GM12878 (cell line): ENCODE data around the gene TEN1. TPM values are rescaled to one million over a fixed set of nuclear protein-coding genes. Genes with fewer than 3 reads are reported as not detected.

Experiments used
- ATAC-seq: fragments of 200-7000 bp; cut with Tn5 transposase; 3 replicates; pipeline ENCODE4 v1.9.1; 2020; ENCODE audit warnings: mild to moderate bottlenecking, moderate library complexity
- BruUV-seq: library from RNA; stranded (reverse); fragments of 400-500 nt; replicated peaks from 2 replicates; lab custom pipeline; 2021; lab: Mats Ljungman, UMichigan
- CTCF ChIA-PET: fragments of 300-600 bp; sonication (Branson Sonifier 250); formaldehyde crosslinking; extraction: SDS; loops from one replicate; lab custom pipeline; 2021; ENCODE audit warnings: inconsistent platforms; lab: Yijun Ruan, JAX
- POLR2A ChIA-PET: fragments of 350-600 bp; formaldehyde crosslinking; extraction: SDS; loops from one replicate; lab custom pipeline; 2021; ENCODE audit warnings: inconsistent platforms; lab: Charles Lee
- RAD21 ChIA-PET: fragments of 300-600 bp; sonication (Branson Sonifier 250); formaldehyde crosslinking; loops from one replicate; lab custom pipeline; 2023; ENCODE audit warnings: antibody characterized with exemption; ENCODE audit not compliant: unreplicated experiment; lab: Charles Lee
- SMC1A ChIA-PET: fragments of 300-600 bp; sonication (Branson Sonifier 250); formaldehyde crosslinking; loops from one replicate; lab custom pipeline; 2023; ENCODE audit not compliant: unreplicated experiment, uncharacterized antibody; lab: Charles Lee
- DNase-seq: peaks from one replicate; pipeline ENCODE4 v3.0.0-alpha.2; 2011; ENCODE audit warnings: low read depth, low spot score
- FAIRE-seq: peaks from 3 replicates; lab custom pipeline; 2011; peaks lifted over from hg19 to GRCh38; lab: Jason Lieb, UNC
- H2AFZ ChIP-seq: 2 replicates; pipeline ENCODE4 v1.6.0; 2011; ENCODE audit warnings: low read depth, low read length, control low read depth; ENCODE audit not compliant: control insufficient read depth
- H3K27ac ChIP-seq: 2 replicates; pipeline ENCODE4 v1.5.1; 2011; ENCODE audit warnings: control low read depth; ENCODE audit not compliant: control insufficient read depth, insufficient read depth
- H3K27me3 ChIP-seq, 2 experiments: replicated peaks in 1 of 2; 2 replicates each; pipeline versions ENCODE4 v1.6.0 to v1.6.1; 2011; ENCODE audit warnings: low read length in 1 of 2; ENCODE audit not compliant: control insufficient read depth in 2 of 2, insufficient read depth in 2 of 2
- H3K36me3 ChIP-seq, 2 experiments: 2 replicates each; pipeline ENCODE4 v1.5.1; 2011; ENCODE audit warnings: low read length in 1 of 2; ENCODE audit not compliant: control insufficient read depth in 2 of 2, insufficient read depth in 2 of 2
- H3K4me1 ChIP-seq: 2 replicates; pipeline ENCODE4 v1.6.1; 2011; ENCODE audit warnings: mild to moderate bottlenecking, low read length, moderate library complexity, mixed read lengths; ENCODE audit not compliant: control insufficient read depth, insufficient read depth
- H3K4me2 ChIP-seq: 2 replicates; pipeline ENCODE4 v1.6.0; 2011; ENCODE audit warnings: control low read depth; ENCODE audit not compliant: control insufficient read depth, insufficient read depth
- H3K4me3 ChIP-seq: fragments of 200-600 bp; sonication (generic); 2 replicates; pipeline ENCODE4 v1.5.1; 2016
- H3K79me2 ChIP-seq: 2 replicates; pipeline ENCODE4 v1.6.0; 2011; ENCODE audit warnings: low read length; ENCODE audit not compliant: control insufficient read depth, insufficient read depth
- H3K9ac ChIP-seq: 2 replicates; pipeline ENCODE4 v1.8.0; 2011; ENCODE audit warnings: low read length, control low read depth, mixed read lengths; ENCODE audit not compliant: control insufficient read depth, insufficient read depth
- H3K9me3 ChIP-seq: replicated peaks from 3 replicates; pipeline ENCODE4 v1.5.1; 2011; ENCODE audit warnings: mild to moderate bottlenecking, low read length; ENCODE audit not compliant: control insufficient read depth, insufficient read depth
- H4K20me1 ChIP-seq: 2 replicates; pipeline ENCODE4 v1.6.0; 2011; ENCODE audit not compliant: control insufficient read depth, insufficient read depth
- CREM ChIP-seq: IDR thresholded peaks from 2 replicates; pipeline ENCODE4 v1.6.1; 2014; ENCODE audit warnings: antibody characterized with exemption, low read depth
- HCFC1 ChIP-seq: fragments of 150-350 bp; IDR thresholded peaks from 2 replicates; pipeline ENCODE4 v1.6.1; 2014; ENCODE audit warnings: low read length
- HDGF ChIP-seq: fragments of 450-650 bp; IDR thresholded peaks from 2 replicates; pipeline ENCODE4 v1.6.1; 2016; ENCODE audit warnings: antibody characterized with exemption
- KLF5 ChIP-seq: fragments of 450-650 bp; IDR thresholded peaks from 2 replicates; pipeline ENCODE4 v1.6.1; 2014; ENCODE audit warnings: mild to moderate bottlenecking; ENCODE audit not compliant: partially characterized antibody
- POLR2AphosphoS5 ChIP-seq: IDR thresholded peaks from 2 replicates; pipeline ENCODE4 v1.6.1; 2011; ENCODE audit warnings: mild to moderate bottlenecking, low read length, inconsistent platforms
- RAD21 ChIP-seq: IDR thresholded peaks from 2 replicates; pipeline ENCODE4 v1.6.1; 2011; ENCODE audit warnings: mild to moderate bottlenecking, low read depth, low read length, moderate library complexity; ENCODE audit not compliant: insufficient read depth
- SREBF1 ChIP-seq: IDR thresholded peaks from 2 replicates; pipeline ENCODE4 v1.6.1; 2012; ENCODE audit warnings: mild to moderate bottlenecking, low read length
- YBX1 ChIP-seq: fragments of 450-650 bp; IDR thresholded peaks from 2 replicates; pipeline ENCODE4 v1.6.1; 2016; ENCODE audit warnings: antibody characterized with exemption
- ZBTB40 ChIP-seq: fragments of 450-650 bp; IDR thresholded peaks from 2 replicates; pipeline ENCODE4 v1.6.1; 2016; ENCODE audit warnings: mild to moderate bottlenecking, moderate library complexity, borderline replicate concordance
- WGBS: methylation state at CpG from one replicate; pipeline ENCODE4 v1.1.6; 2016; ENCODE audit warnings: low lambda C conversion rate; ENCODE audit not compliant: insufficient replicate concordance, insufficient coverage; ENCODE audit errors: missing lambda C conversion rate; 5-methylcytosine and 5-hydroxymethylcytosine counted together
- in situ Hi-C: fragments of 300-500 bp; cut with MboI; formaldehyde crosslinking; loops from 9 replicates; pipeline ENCODE4 v1.14.3; 2018; ENCODE audit warnings: mixed read lengths
- intact Hi-C: fragments of 100-400 bp; cut with micrococcal nuclease; formaldehyde crosslinking; loops from one replicate; pipeline ENCODE4 v1.14.2; 2022; ENCODE audit not compliant: unreplicated experiment
- polyA plus RNA-seq, 11 experiments: library from polyadenylated mRNA; depleted of rRNA in 4 of 11; unstranded in 6 of 11; stranded (reverse) in 5 of 11; fragments of >200 nt; fragmentation: Nextera tagmentation in 4 of 11; fragmentation: Illumina TruSeq in 1 of 11; extraction: Ambion mirVana in 4 of 11; extraction: Trizol in 1 of 11; gene quantifications; 1 replicate in 1 of 11; 2 replicates in 10 of 11; pipeline versions ENCODE4 v1.2.1 to v1.2.3, GENCODE V29; 2011 to 2016; ENCODE audit warnings: inconsistent platforms in 2 of 11, missing spikeins in 2 of 11, low read depth in 1 of 11
- total RNA-seq, 4 experiments: library from RNA; depleted of rRNA in 3 of 4; stranded (reverse); fragments of >200 nt in 3 of 4; fragmentation: Illumina TruSeq in 1 of 4; extraction: Trizol in 1 of 4; gene quantifications; 2 replicates each; pipeline versions ENCODE4 v1.2.1 to v1.2.3, GENCODE V29; 2013 to 2021
- TF ChIP-seq, protein P1 (sequence below): fragments of 450-650 bp; IDR thresholded peaks from 2 replicates; pipeline ENCODE4 v1.6.1; 2017; ENCODE audit warnings: mild to moderate bottlenecking, moderate library complexity
- TF ChIP-seq, protein P2 (sequence below): fragments of 450-650 bp; IDR thresholded peaks from 2 replicates; pipeline ENCODE4 v1.6.1; 2018; ENCODE audit warnings: mild to moderate bottlenecking, low read depth, moderate library complexity; ENCODE audit not compliant: partially characterized antibody

TEN1 gene
- total and polyA plus RNA-seq, 10 of the 15 experiments (the other 5 are each of a cell fraction or from before 2014, with no cell fraction given) = 1.1 to 33.1 (median 17.4) TPM

- TF ChIP-seq, protein P1, sequence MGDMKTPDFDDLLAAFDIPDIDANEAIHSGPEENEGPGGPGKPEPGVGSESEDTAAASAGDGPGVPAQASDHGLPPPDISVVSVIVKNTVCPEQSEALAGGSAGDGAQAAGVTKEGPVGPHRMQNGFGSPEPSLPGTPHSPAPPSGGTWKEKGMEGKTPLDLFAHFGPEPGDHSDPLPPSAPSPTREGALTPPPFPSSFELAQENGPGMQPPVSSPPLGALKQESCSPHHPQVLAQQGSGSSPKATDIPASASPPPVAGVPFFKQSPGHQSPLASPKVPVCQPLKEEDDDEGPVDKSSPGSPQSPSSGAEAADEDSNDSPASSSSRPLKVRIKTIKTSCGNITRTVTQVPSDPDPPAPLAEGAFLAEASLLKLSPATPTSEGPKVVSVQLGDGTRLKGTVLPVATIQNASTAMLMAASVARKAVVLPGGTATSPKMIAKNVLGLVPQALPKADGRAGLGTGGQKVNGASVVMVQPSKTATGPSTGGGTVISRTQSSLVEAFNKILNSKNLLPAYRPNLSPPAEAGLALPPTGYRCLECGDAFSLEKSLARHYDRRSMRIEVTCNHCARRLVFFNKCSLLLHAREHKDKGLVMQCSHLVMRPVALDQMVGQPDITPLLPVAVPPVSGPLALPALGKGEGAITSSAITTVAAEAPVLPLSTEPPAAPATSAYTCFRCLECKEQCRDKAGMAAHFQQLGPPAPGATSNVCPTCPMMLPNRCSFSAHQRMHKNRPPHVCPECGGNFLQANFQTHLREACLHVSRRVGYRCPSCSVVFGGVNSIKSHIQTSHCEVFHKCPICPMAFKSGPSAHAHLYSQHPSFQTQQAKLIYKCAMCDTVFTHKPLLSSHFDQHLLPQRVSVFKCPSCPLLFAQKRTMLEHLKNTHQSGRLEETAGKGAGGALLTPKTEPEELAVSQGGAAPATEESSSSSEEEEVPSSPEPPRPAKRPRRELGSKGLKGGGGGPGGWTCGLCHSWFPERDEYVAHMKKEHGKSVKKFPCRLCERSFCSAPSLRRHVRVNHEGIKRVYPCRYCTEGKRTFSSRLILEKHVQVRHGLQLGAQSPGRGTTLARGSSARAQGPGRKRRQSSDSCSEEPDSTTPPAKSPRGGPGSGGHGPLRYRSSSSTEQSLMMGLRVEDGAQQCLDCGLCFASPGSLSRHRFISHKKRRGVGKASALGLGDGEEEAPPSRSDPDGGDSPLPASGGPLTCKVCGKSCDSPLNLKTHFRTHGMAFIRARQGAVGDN = no peak
- no peak for TF ChIP-seq RAD21
Observed at GRCh38 chr17:76009447-76009846, 30.4 kb downstream of the TEN1 start (continued).

- Histone ChIP-seq H3K36me3 (no peaks in the 10 kb centered on the region), H3K9ac (no peak overlapping the region), H3K4me1 (no peaks in the 10 kb centered on the region), H3K79me2 (no peaks in the 10 kb centered on the region), H3K27ac (no peak overlapping the region), H3K9me3 (no peaks in the 10 kb centered on the region), H3K4me3 (no peak overlapping the region), H2AFZ (no peak overlapping the region), H4K20me1 (no peaks in the 10 kb centered on the region), H3K27me3 (no peaks in the 10 kb centered on the region), H3K4me2 (no peak overlapping the region)
- RAD21 ChIA-PET = interaction anchor here (1.4 kb wide), 1 partner anchor 269 kb away, joined by 3 read pairs; no protein-coding TSS in a partner anchor
- CTCF ChIA-PET = interaction anchor here (0.6 to 12.8 kb wide), 10 partner anchors 9 to 448 kb away, joined by 3 to 128 read pairs (median 3); partner anchors contain the start of genes CDK3, EXOC7 and MRPL38
- SMC1A ChIA-PET = interaction anchor here (0.8 kb wide), 1 partner anchor 103 kb away, joined by 3 read pairs; no protein-coding TSS in a partner anchor
- 47% methylated on average over 17 of the region's 21 CpGs for WGBS
- in situ Hi-C loops = loop anchor here (5.0 kb wide), 2 partner anchors 103 to 282 kb away; no protein-coding TSS in a partner anchor
- POLR2A ChIA-PET = interaction anchor here (0.6 to 1.3 kb wide), 2 partner anchors 13 to 84 kb away, joined by 3 to 4 read pairs; no protein-coding TSS in a partner anchor
- intact Hi-C loops = no loop called here
- FAIRE-seq (no peak), DNase-seq (no peak), ATAC-seq (no peak)
- BruUV-seq = no TSS peak
- TF ChIP-seq ZBTB40 (no peak), KLF5 (no peak), CREM (no peak), POLR2AphosphoS5 (no peak), YBX1 (no peak), HCFC1 (no peak), SREBF1 (no peak), HDGF (no peak)
- TF ChIP-seq, protein P2, sequence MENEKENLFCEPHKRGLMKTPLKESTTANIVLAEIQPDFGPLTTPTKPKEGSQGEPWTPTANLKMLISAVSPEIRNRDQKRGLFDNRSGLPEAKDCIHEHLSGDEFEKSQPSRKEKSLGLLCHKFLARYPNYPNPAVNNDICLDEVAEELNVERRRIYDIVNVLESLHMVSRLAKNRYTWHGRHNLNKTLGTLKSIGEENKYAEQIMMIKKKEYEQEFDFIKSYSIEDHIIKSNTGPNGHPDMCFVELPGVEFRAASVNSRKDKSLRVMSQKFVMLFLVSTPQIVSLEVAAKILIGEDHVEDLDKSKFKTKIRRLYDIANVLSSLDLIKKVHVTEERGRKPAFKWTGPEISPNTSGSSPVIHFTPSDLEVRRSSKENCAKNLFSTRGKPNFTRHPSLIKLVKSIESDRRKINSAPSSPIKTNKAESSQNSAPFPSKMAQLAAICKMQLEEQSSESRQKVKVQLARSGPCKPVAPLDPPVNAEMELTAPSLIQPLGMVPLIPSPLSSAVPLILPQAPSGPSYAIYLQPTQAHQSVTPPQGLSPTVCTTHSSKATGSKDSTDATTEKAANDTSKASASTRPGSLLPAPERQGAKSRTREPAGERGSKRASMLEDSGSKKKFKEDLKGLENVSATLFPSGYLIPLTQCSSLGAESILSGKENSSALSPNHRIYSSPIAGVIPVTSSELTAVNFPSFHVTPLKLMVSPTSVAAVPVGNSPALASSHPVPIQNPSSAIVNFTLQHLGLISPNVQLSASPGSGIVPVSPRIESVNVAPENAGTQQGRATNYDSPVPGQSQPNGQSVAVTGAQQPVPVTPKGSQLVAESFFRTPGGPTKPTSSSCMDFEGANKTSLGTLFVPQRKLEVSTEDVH = no peak
Observed at GRCh38 chr17:76009969-76010661, 31.1 kb downstream of the TEN1 start.
